IPS-11a (cell line): Measurements from ENCODE around the gene RAE1.

Source experiments
- H3K4me3 ChIP-seq: one replicate; pipeline ENCODE4 v1.5.1; 2013; ENCODE audit warnings: low read depth, low read length, control low read depth

The RAE1 gene

DNA sequence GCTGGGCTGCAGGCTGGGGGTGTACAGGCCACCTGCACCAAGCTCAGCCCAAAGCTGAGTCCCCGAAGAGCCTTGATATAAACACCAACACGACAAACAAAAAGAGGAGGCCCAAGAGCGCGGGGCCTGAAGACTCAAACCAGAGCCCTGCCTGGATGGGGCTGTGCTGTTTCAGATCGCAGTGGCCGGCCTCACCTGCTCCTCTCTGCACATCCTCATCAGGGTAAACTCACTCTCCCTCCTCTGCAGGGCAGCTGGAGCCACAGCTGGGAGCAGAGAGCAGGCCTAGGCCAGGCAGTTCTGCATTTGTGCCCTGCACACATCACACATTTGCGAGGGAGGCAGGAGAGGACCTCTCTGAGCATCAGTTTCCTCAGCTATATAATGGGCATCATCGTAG lies 36.4 kb downstream of the RAE1 start:
- no peak overlapping the region for H3K4me3 ChIP-seq

GRCh38 chr20:57387945-57388371 lies 36.9 kb downstream of the RAE1 start:
- H3K4me3 ChIP-seq = no peak overlapping the region

DNA sequence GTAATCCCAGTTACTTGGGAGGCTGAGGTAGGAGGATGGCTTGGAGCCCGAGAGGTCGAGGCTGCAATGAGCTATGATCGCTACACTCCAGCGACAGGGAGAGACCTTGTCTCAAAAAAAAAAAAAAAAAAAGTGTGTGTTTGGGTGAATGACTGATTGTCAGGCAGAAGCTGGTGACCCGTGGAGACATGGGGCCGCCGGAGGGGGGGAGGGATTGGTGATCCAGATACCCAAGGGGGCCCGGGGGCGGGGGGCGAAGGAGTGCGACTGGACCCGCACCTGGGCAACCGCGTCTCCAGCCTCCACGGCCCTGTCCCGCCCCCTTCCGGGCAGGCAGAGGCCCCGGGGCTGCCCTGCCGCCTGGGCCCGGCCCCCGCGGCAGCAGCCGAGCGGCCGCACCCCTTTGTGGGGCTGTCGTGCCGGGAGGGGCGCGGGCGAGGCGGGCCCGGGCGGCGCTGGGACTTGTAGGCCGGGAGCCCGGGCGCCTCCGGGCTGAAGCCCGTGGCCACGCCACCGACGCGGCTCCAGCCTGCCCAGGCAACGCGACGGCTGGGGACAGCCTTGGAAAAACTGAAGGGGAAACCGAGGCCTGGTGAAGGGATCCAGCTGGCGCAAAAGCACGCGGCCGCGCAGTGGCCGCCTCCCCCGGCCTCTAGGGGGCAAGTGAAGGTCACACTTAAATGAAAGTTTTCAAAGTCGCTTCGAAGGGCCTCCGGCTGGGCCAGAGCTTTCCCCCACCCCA lies 38.1 kb downstream of the RAE1 start:
- H3K4me3 ChIP-seq = peak overlapping the region; percentile 35

GRCh38 chr20:57389695-57390603 lies 38.9 kb downstream of the RAE1 start:
- H3K4me3 ChIP-seq = peak overlapping the region; percentile 35

- H3K4me3 ChIP-seq = peak within 1 kb of the TSS; percentile 81
Measured at GRCh38 chr20:57390604-57391438, 39.8 kb downstream of the RAE1 start, which contains the start of gene RBM38. RBM38 (plus strand) TSS chr20:57391396; CDS start chr20:57391582, 186 bp downstream.

- H3K4me3 ChIP-seq = peak overlapping the region; percentile 81
Measured at GRCh38 chr20:57391439-57392301, 40.6 kb downstream of the RAE1 start.

DNA sequence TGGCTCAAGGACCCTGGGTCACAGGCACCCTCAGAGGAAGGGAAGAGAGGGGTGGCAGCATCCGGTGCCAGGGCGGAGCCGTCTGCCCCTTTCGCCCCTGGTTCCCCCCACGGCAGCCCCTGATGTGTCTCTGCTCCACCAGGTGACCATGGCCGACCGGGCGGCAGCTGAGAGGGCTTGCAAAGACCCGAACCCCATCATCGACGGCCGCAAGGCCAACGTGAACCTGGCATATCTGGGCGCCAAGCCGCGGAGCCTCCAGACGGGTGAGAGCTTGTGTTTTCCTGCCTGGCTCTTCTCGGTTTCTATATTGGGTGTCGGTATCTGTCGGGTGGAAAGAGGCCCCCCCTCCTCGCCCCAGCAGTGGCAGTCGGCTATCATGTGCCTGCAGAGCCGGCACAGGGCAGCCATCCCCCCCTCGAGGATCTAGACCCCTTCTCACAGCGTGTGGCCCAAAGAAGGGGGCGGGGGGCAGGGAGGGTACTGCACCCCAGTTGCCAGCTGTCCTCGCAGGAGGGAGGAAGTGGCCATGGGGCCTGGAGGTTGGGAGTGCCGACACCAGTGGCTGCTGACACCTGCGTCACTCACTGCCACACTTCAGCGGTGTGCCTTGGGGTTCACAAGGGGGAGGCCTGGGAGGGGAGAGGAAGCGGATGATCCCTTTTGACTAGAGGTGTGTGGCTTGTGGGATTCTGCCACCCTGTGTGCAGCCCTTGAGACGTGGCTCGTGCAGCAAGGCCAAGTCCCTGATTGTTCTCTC lies 41.6 kb downstream of the RAE1 start:
- H3K4me3 ChIP-seq = peak overlapping the region; percentile 47

DNA sequence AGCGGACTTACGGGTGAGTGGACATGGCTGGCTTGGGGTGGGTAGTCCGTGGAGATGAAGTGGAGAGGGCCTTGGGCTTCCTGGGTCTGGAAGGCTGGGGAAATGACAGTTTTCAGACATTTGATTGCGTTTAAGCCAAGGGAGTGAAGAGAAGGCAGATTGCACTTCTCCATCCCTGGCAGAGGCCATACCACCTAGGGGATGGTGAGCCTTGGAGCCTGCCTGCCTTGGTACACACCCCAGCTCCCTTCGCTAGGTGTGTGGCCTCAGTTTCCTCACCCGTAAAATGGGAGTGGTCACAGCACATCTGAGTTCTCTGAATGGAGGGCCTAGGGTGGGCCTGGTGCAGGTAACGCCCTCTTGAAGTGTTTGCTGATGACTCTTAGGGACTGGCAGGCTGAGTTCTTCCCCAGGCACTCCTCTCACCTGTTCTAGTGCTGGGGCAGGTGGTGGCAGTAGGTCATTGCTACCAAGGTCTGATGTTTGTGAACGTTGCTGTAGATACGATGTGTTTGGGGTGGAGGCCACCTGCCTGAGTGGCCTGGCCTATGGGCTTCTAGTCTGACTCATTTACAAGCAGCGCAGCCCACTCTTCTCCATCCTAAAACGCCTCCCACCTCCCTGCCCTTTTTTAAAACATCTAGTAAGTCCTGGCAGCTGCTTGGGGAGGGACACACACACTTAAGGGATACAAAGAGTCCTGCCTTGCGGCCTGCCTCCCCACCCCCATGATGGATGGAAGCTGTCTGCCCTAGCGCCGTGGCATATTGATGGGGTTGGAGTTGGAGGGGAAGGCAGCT lies 42.5 kb downstream of the RAE1 start:
- no peak overlapping the region for H3K4me3 ChIP-seq

- no peak overlapping the region for H3K4me3 ChIP-seq
Measured at GRCh38 chr20:57394121-57395082, 43.3 kb downstream of the RAE1 start.

- no peak overlapping the region for H3K4me3 ChIP-seq
Measured at GRCh38 chr20:57395111-57395966, 44.3 kb downstream of the RAE1 start.

DNA sequence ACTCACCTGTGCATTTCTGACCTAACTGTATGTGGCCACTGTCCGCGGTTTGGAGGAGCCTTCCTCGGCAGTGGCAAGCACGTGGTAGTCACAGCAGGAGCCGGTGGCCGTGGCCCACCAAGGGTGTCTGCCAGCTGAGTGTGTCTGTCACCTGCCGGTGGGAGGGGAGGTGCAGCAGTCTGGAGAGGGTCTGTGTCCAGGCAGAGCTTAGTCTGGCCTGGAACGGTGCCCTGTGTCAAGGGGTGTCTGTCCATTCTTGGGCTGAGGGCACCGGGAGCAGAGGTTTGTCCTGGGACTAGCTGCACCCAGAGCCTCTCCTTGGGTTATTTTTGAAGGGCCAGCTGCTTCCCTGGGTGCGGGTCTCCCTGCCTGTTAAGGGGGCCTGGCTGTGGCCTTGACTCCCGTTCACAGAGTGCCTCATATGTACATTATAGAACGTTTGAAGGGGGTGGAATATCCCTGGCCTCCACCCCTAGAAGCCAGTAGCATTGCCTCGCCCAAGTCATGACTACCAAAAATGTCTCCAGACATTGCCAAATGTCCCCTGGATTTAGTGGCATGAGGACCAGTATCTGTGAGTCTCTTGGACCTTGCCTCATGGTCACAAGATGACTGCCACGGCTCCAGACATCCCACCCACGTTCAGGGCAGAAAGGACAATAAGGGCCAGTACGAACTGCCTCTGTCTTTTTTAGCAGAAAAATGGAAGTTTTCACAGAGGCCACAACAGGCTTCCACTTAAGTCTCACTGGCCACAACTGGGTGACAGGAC lies 45.3 kb downstream of the RAE1 start:
- no peak overlapping the region for H3K4me3 ChIP-seq

DNA sequence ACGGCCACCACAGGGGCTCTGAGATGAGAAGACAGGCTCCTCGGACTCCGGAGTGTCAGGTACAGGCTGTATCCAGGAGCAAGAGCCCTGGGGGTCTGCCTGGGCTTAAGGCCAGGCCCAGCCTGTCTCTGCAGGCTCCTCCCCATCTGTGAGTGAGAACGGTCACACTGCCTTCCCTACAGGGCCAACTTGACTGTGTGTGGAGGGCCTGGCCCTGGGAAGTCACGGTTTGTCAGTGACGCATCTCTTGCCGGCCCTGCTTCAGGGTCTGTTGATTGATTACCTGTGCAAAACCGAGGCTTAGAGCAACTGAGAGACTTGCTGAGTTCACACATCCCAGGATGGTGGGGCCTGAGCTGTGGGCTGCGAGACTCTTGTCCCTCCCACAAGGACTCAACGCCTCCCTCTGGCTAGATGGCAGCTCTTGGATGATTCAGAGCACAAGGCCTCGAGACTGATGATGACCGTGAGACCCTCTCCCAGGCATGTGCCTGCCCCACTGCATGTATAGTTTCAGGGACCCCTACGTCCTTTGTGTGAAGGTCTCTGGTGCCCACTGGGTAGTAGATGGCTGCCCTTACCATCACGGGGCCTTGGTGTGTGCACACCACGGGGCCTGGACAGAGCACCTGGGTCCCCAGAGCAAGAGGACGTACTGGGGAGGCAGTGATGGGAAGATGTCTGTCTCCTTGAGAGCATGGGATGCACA lies 46.1 kb downstream of the RAE1 start:
- H3K4me3 ChIP-seq = no peak overlapping the region

- H3K4me3 ChIP-seq = no peak overlapping the region
Measured at GRCh38 chr20:57397693-57398108, 46.6 kb downstream of the RAE1 start.

GRCh38 chr20:57398231-57398821 lies 47.3 kb downstream of the RAE1 start:
- no peak overlapping the region for H3K4me3 ChIP-seq
